NCI-H2196 treated with DMSO at 0.1 percent for 48 hours (cell line): Measurements from ENCODE around the gene CRTC1.
"Not testable (repeated sequence)": the region's sequence is repeated elsewhere in the genome, so short reads cannot be mapped to it uniquely, and the experiment has no call there.

Source experiments
- DNase-seq: peaks from one replicate; lab custom pipeline; 2025; ENCODE audit not compliant: unreplicated experiment; lab: John Stamatoyannopoulos, UW

CRTC1 gene

GRCh38 chr19:18725841-18726770, 42.6 kb downstream of the CRTC1 start:
- DNase-seq, result no peak

- DNase-seq, result no peak
These were observed 43.4 kb downstream of the CRTC1 start for GRCh38 chr19:18726846-18727245.

GRCh38 chr19:18727602-18728001, 44.1 kb downstream of the CRTC1 start:
- not testable (repeated sequence) for DNase-seq

- DNase-seq, result no peak
These were observed 46.6 kb downstream of the CRTC1 start for GRCh38 chr19:18729933-18730530.

GRCh38 chr19:18730885-18731513, 47.5 kb downstream of the CRTC1 start:
- DNase-seq, result no peak

GRCh38 chr19:18731562-18732008, 48.1 kb downstream of the CRTC1 start:
- no peak for DNase-seq

GRCh38 chr19:18733196-18733647, 49.7 kb downstream of the CRTC1 start:
- no peak for DNase-seq

- DNase-seq, result not testable (repeated sequence)
These were observed 50.4 kb downstream of the CRTC1 start for GRCh38 chr19:18733762-18734332.

- no peak for DNase-seq
These were observed 51.8 kb downstream of the CRTC1 start for GRCh38 chr19:18735324-18735723.

- no peak for DNase-seq
These were observed 52.3 kb downstream of the CRTC1 start for GRCh38 chr19:18735752-18736151.

GRCh38 chr19:18736415-18737336, 53.2 kb downstream of the CRTC1 start:
- DNase-seq, result no peak

- DNase-seq, result no peak
These were observed 54.0 kb downstream of the CRTC1 start for GRCh38 chr19:18737337-18737953.

GRCh38 chr19:18737954-18738351, 54.5 kb downstream of the CRTC1 start:
- no peak for DNase-seq

- no peak for DNase-seq
These were observed 55.6 kb downstream of the CRTC1 start for GRCh38 chr19:18738961-18739690.

GRCh38 chr19:18741124-18742121, 57.9 kb downstream of the CRTC1 start:
- DNase-seq, result peak; percentile 90

GRCh38 chr19:18742324-18742723, 58.8 kb downstream of the CRTC1 start:
- no peak for DNase-seq

GRCh38 chr19:18742838-18743783, 59.6 kb downstream of the CRTC1 start:
- DNase-seq, result no peak
